ENCODE measurements around the gene CTNNA3.
"Not testable (repeated sequence)": the region's sequence is repeated elsewhere in the genome, so short reads cannot be mapped to it uniquely, and the experiment has no call there.

Gene CTNNA3

DNA sequence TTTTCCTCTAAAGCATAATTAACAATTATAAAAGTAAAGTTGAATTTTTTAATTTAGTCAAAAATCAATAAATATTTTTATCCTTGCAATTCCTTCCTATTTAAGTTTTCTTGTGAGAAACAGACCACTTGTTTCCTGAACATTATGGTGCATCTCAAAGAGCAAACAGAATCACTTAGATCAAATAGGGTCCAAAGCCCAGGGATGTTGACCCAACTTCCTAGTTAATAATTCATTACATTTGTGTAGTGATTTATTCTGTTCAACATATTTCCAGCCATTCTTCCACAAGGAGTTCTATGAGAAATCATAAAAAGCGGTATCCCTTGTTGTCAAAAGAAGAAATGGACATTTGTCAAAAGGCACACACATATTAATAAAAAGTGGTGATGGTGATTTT, 454.5 kb downstream of the CTNNA3 start:
- no peak overlapping the region for H3K4me3 Mint-ChIP-seq
- H3K4me1 Mint-ChIP-seq, result no peaks in the 10 kb centered on the region
- H3K27me3 Mint-ChIP-seq, result no peaks in the 10 kb centered on the region
- DNase-seq, result no peak
- no peak overlapping the region for H3K27ac Mint-ChIP-seq
- ATAC-seq, result no peak
- H3K9me3 Mint-ChIP-seq, result peaks cover 6 to 7% of the 10 kb centered on the region in 2 donors

- H3K27me3 Mint-ChIP-seq, result no peaks in the 10 kb centered on the region
- no peak for ATAC-seq
These were observed 456.0 kb downstream of the CTNNA3 start for GRCh38 chr10:67239864-67240497.

DNA sequence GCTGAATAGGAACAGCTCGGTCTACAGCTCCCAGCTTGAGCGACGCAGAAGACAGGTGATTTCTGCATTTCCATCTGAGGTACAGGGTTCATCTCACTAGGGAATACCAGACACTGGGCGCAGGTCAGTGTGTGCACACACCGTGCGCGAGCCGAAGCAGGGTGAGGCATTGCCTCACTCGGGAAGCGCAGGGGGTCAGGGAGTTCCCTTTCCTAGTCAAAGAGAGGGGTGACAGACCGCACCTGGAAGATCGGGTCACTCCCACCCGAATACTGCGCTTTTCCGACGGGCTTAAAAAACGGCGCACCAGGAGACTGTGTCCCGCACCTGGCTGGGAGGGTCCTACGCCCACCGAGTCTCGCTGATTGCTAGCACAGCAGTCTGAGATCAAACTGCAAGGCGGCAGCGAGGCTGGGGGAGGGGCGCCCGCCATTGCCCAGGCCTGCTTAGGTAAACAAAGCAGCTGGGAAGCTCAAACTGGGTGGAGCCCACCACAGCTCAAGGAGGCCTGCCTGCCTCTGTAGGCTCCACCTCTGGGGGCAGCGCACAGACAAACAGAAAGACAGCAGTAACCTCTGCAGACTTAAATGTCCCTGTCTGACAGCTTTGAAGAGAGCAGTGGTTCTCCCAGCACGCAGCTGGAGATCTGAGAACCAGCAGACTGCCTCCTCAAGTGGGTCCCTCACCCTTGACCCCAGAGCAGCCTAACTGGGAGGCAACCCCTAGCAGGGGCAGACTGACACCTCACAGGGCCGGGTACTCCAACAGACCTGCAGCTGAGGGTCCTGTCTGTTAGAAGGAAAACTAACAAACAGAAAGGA, 465.1 kb downstream of the CTNNA3 start:
- H3K4me3 Mint-ChIP-seq, DNase-seq, H3K4me1 Mint-ChIP-seq, ATAC-seq, H3K27ac Mint-ChIP-seq: not testable (repeated sequence)
- peaks cover 17% of the 10 kb centered on the region for H3K27me3 Mint-ChIP-seq
- peaks cover 15 to 50% of the 10 kb centered on the region in 2 donors for H3K9me3 Mint-ChIP-seq

More at GRCh38 chr10:67239864-67240497, 456.0 kb downstream of the CTNNA3 start:
- DNase-seq, result no peak
- H3K4me3 Mint-ChIP-seq, result no peak overlapping the region
- H3K4me1 Mint-ChIP-seq, result no peaks in the 10 kb centered on the region
- H3K27ac Mint-ChIP-seq, result no peak overlapping the region
- H3K9me3 Mint-ChIP-seq, result peaks cover 6 to 7% of the 10 kb centered on the region in 2 donors

- Mint-ChIP-seq H3K27ac (no peak overlapping the region), H3K4me3 (no peak overlapping the region), H3K4me1 (no peaks in the 10 kb centered on the region), H3K27me3 (peaks cover 9% of the 10 kb centered on the region), H3K9me3 (peaks cover 21 to 54% of the 10 kb centered on the region in 2 donors)
- no peak for DNase-seq
- no peak for ATAC-seq
These were observed 470.8 kb downstream of the CTNNA3 start for GRCh38 chr10:67225226-67225625.

DNA sequence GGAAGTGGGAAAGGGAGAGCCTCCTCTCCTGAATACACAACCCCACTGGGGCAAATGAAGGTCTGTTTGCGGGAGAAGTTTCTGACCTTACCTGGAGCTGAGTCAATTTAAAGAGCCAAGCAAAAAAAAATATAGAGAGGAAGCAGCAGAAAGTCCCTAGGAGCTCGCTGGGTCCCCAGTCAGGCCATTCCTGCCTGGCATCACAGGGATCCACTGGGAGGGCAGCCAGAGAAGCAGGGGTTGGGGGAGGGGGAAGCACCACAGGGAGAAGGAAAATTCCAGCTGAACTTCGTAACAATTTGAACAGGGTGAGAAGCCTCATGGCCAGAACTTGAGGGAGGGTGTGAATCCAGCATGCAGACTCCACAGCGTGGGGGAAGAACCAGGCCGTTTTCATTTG, 471.4 kb downstream of the CTNNA3 start:
- Mint-ChIP-seq H3K27me3 (peaks cover 2% of the 10 kb centered on the region), H3K4me3 (no peak overlapping the region), H3K27ac (no peak overlapping the region), H3K9me3 (peaks cover 20 to 47% of the 10 kb centered on the region in 2 donors), H3K4me1 (no peaks in the 10 kb centered on the region)
- DNase-seq, result no peak
- no peak for ATAC-seq

DNA sequence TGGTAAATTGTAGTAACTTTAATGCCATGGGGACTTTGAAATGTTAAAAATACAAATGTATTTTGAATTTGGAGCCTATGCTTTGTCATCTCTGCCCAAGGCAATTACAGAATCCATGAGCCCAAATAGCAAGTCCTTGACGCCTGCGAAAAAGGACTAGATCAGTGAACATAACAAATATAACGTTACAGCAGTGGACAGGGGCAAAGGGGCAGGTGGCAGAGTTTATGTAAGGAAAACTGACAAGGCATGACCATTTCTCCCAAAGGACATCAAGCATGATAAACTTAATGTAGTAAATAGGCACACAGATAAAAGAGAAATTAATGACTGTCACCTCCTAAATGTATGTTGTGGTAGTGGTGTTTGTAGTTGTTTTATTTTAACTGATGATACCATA, 473.1 kb downstream of the CTNNA3 start:
- Mint-ChIP-seq H3K27ac (no peak overlapping the region), H3K27me3 (no peaks in the 10 kb centered on the region), H3K4me3 (no peak overlapping the region), H3K4me1 (no peaks in the 10 kb centered on the region), H3K9me3 (peaks cover 25 to 38% of the 10 kb centered on the region in 2 donors)
- DNase-seq (no peak), ATAC-seq (no peak)

GRCh38 chr10:67221939-67222494, 474.0 kb downstream of the CTNNA3 start:
- DNase-seq (no peak), ATAC-seq (no peak)
- Mint-ChIP-seq H3K4me3 (no peak overlapping the region), H3K9me3 (peaks cover 23 to 29% of the 10 kb centered on the region in 2 donors), H3K27me3 (no peaks in the 10 kb centered on the region), H3K4me1 (no peaks in the 10 kb centered on the region), H3K27ac (no peak overlapping the region)

GRCh38 chr10:67211680-67212079, 484.3 kb downstream of the CTNNA3 start:
- no peak overlapping the region for H3K4me3 Mint-ChIP-seq
- no peak for DNase-seq
- no peaks in the 10 kb centered on the region for H3K9me3 Mint-ChIP-seq
- no peaks in the 10 kb centered on the region for H3K4me1 Mint-ChIP-seq
- H3K27ac Mint-ChIP-seq, result no peak overlapping the region
- no peak for ATAC-seq
- no peaks in the 10 kb centered on the region for H3K27me3 Mint-ChIP-seq

GRCh38 chr10:67207923-67208322, 488.1 kb downstream of the CTNNA3 start:
- not testable (repeated sequence) for H3K4me3 Mint-ChIP-seq, H3K27me3 Mint-ChIP-seq, H3K4me1 Mint-ChIP-seq, ATAC-seq, DNase-seq, H3K27ac Mint-ChIP-seq
- peaks cover 0 to 15% of the 10 kb centered on the region in 2 donors for H3K9me3 Mint-ChIP-seq

GRCh38 chr10:67200913-67201564, 495.0 kb downstream of the CTNNA3 start:
- peaks cover 0 to 23% of the 10 kb centered on the region in 2 donors for H3K9me3 Mint-ChIP-seq
- ATAC-seq, result no peak
- H3K27ac Mint-ChIP-seq, result no peak overlapping the region
- no peak overlapping the region for H3K4me3 Mint-ChIP-seq
- H3K4me1 Mint-ChIP-seq, result no peaks in the 10 kb centered on the region
- H3K27me3 Mint-ChIP-seq, result no peaks in the 10 kb centered on the region
- DNase-seq, result no peak

DNA sequence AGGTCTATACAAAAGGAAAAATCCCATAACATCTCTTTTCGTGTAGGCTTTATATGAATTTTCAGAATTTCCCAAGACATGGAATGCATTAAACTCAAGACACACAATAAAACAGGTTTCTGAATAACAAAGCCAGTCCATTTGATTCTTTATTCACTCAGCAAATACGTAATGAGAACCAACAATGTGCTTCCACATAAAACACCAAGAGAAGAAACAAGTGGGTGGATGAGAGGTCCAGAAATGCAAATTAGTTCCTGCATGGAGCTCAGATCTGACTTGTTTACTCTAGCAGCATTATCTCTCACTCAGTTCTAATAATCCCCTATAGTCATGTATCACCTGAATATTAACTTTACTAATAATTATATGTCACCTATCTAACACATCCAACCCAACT, 520.6 kb downstream of the CTNNA3 start:
- no peak overlapping the region for H3K27ac Mint-ChIP-seq
- H3K4me3 Mint-ChIP-seq, result no peak overlapping the region
- ATAC-seq, result no peak
- no peaks in the 10 kb centered on the region for H3K27me3 Mint-ChIP-seq
- no peaks in the 10 kb centered on the region for H3K4me1 Mint-ChIP-seq
- H3K9me3 Mint-ChIP-seq, result peaks cover 0 to 6% of the 10 kb centered on the region in 2 donors
- no peak for DNase-seq

GRCh38 chr10:67173787-67174186, 522.2 kb downstream of the CTNNA3 start:
- Mint-ChIP-seq H3K9me3 (peaks cover 14% of the 10 kb centered on the region in 2 donors), H3K27ac (no peak overlapping the region)
- ATAC-seq, result no peak

GRCh38 chr10:67171970-67172369, 524.0 kb downstream of the CTNNA3 start:
- DNase-seq (no peak), ATAC-seq (no peak)
- Mint-ChIP-seq H3K9me3 (peaks cover 22 to 23% of the 10 kb centered on the region in 2 donors), H3K27ac (no peak overlapping the region), H3K4me3 (no peak overlapping the region), H3K27me3 (no peaks in the 10 kb centered on the region), H3K4me1 (no peaks in the 10 kb centered on the region)

More at GRCh38 chr10:67173787-67174186, 522.2 kb downstream of the CTNNA3 start:
- DNase-seq, result no peak
- Mint-ChIP-seq H3K27me3 (no peaks in the 10 kb centered on the region), H3K4me3 (no peak overlapping the region), H3K4me1 (no peaks in the 10 kb centered on the region)

DNA sequence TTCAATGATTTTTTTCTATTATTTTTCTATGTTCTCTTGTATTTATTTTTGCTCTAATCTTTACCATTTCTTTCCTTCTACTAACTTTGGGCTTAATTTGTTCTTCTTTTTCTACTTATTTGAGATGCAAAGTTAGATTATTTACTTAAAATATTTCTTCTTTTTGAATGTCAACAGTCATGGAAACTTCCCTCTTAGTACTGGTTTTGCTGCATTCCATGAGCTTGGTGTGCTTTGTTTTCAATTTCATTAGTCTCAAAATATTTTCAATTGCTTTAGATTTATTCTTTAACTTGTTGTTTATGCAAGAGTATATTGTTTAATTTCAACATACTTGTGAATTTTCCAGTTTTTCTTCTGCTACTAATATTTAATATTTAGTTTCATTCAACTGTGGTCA, 539.8 kb downstream of the CTNNA3 start:
- Mint-ChIP-seq H3K9me3 (peaks cover 0 to 5% of the 10 kb centered on the region in 2 donors), H3K27ac (peak overlapping the region in 1 of 2 donors; percentile 30), H3K4me1 (no peaks in the 10 kb centered on the region), H3K27me3 (no peaks in the 10 kb centered on the region), H3K4me3 (no peak overlapping the region)
- DNase-seq (no peak), ATAC-seq (no peak)

DNA sequence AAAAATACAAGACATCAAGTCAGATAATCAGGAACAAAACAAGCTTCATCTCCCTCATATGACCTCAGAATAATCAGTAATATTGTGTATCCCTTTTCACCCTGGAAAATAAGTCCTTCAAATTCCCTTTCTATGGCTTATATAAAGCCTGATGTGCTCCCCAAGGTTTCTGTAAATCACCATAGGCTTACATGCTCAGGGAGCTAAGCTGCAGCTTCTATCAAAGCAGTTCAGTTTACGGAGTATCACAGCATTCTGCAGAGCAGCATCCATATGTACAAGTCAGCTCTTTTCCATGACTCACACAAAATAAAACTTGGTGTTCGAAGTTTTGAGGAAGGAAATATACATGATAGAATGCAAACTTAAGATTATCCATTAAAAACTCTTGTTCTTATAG, 544.5 kb downstream of the CTNNA3 start:
- Mint-ChIP-seq H3K9me3 (peaks cover 0 to 5% of the 10 kb centered on the region in 2 donors), H3K4me3 (no peak overlapping the region), H3K27ac (no peak overlapping the region), H3K27me3 (no peaks in the 10 kb centered on the region), H3K4me1 (no peaks in the 10 kb centered on the region)
- DNase-seq (no peak), ATAC-seq (no peak)

All from stimulated activated naive CD8-positive, alpha-beta T cell treated with anti-CD3 and anti-CD28 coated beads, Interleukin-15, amount 100 ng/mL, for 72 hours (primary cell).